Upper lobe of left lung (tissue), 4 donors: ENCODE measurements around the gene WDR70.

Experiments
- CTCF ChIP-seq, 6 experiments: fragments of 450-650 bp in 4 of 6; fragments of 200-600 bp in 2 of 6; sonication (generic) in 2 of 6; IDR thresholded peaks; one replicate each; pipeline ENCODE4 v1.5.1; 2016 to 2019; ENCODE audit warnings: antibody characterized with exemption in 6 of 6
- POLR2A ChIP-seq, 4 donors: fragments of 450-650 bp; IDR thresholded peaks; one replicate each; pipeline ENCODE4 v1.5.1; 2016 to 2017; ENCODE audit warnings: antibody characterized with exemption in 4 of 4, mild to moderate bottlenecking in 2 of 4
- POLR2AphosphoS5 ChIP-seq, 2 donors: sonication (generic); formaldehyde crosslinking; IDR thresholded peaks; one replicate each; pipeline ENCODE4 v1.5.1; 2017; ENCODE audit warnings: antibody characterized with exemption in 2 of 2

GRCh38 chr5:37506722-37507121 lies 127.6 kb downstream of the WDR70 start:
- TF ChIP-seq CTCF (IDR thresholded peaks at IDR 0.05) (no peak), POLR2AphosphoS5 (IDR thresholded peaks at IDR 0.05) (no peak), POLR2A (IDR thresholded peaks at IDR 0.05) (no peak)
